VCaP (cell line): ENCODE results near the gene SULT6B1.

Experiments
- H3K27ac ChIP-seq: fragments of 450-650 bp; 2 replicates; pipeline ENCODE4 v1.5.1; 2017
- CTCF ChIP-seq: fragments of 450-650 bp; conservative IDR thresholded peaks from 2 replicates; pipeline ENCODE4 v1.5.1; 2017; ENCODE audit warnings: mild to moderate bottlenecking, moderate library complexity

SULT6B1 gene

GRCh38 chr2:37203708-37204107 lies 15.2 kb upstream of the SULT6B1 start:
- no peak for TF ChIP-seq CTCF
- no peak overlapping the region for H3K27ac ChIP-seq

GRCh38 chr2:37201766-37202165 lies 13.3 kb upstream of the SULT6B1 start:
- no peak overlapping the region for H3K27ac ChIP-seq

GRCh38 chr2:37201208-37201607 lies 12.7 kb upstream of the SULT6B1 start:
- TF ChIP-seq CTCF, result no peak
- no peak overlapping the region for H3K27ac ChIP-seq

More at GRCh38 chr2:37201766-37202165, 13.3 kb upstream of the SULT6B1 start:
- TF ChIP-seq CTCF, result no peak

GRCh38 chr2:37198681-37199065 lies 10.2 kb upstream of the SULT6B1 start:
- H3K27ac ChIP-seq, result no peak overlapping the region
- TF ChIP-seq CTCF, result no peak

GRCh38 chr2:37196320-37197195 lies 8.1 kb upstream of the SULT6B1 start, which contains the start of gene CEBPZOS:
TSS of gene CEBPZOS (plus strand) at chr2:37196496. CDS start at chr2:37199705, 3,209 bp downstream.
- no peak for TF ChIP-seq CTCF
- H3K27ac ChIP-seq, result peak within 1 kb of the TSS; percentile 87

GRCh38 chr2:37195862-37196319 lies 7.4 kb upstream of the SULT6B1 start:
- peak overlapping the region; percentile 87 for H3K27ac ChIP-seq

GRCh38 chr2:37192551-37192950 lies 4.1 kb upstream of the SULT6B1 start:
- TF ChIP-seq CTCF, result no peak
- H3K27ac ChIP-seq, result no peak overlapping the region

GRCh38 chr2:37191747-37192146 lies 3.3 kb upstream of the SULT6B1 start:
- TF ChIP-seq CTCF, result no peak
- no peak overlapping the region for H3K27ac ChIP-seq
